ENCODE data around the gene GSTA4.
"Not testable (repeated sequence)": the region's sequence is repeated elsewhere in the genome, so short reads cannot be mapped to it uniquely, and the experiment has no call there.

Gene GSTA4

GRCh38 chr6:53011979-53012378, 16.9 kb upstream of the GSTA4 start:
- DNase-seq (ENCODE audit: low spot score) = no peak

GRCh38 chr6:53010504-53010903, 15.4 kb upstream of the GSTA4 start:
- DNase-seq (ENCODE audit: low spot score) = no peak

- DNase-seq (ENCODE audit: low spot score) = no peak
Observed at GRCh38 chr6:53009511-53009910, 14.4 kb upstream of the GSTA4 start.

GRCh38 chr6:53009056-53009455, 14.0 kb upstream of the GSTA4 start:
- DNase-seq (ENCODE audit: low spot score) = no peak

- DNase-seq (ENCODE audit: low spot score) = not testable (repeated sequence)
Observed at GRCh38 chr6:53008192-53008687, 13.2 kb upstream of the GSTA4 start.

DNA sequence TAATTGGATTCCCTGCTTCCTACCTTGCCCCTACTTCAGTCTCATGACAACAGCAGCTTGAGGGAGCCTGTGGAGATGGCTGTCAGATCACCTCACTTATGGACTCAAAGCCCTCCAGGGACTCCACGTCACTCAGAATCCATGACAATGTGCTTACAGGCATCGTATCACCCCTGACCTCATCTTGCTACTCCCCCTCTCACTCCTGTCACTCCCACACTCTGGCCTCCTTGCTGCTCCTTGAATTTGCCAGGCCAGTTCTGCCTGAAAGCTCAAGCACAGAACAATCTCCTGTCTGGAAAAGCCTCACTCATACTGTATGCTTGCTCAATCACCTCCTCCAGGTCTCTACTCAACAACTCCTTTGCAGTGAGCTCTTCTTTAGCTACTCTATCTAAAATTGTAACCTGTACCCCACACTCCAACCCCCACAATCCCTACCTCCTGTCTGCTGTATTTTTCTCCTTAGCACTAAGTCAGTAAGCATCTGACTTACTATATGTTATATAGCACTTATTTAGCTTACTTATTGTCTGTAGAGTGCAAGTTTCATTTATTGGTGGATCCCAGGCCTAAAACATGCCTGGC, 10.7 kb upstream of the GSTA4 start:
- DNase-seq (ENCODE audit: low spot score) = no peak

GRCh38 chr6:52999456-52999855, 4.4 kb upstream of the GSTA4 start:
- DNase-seq (ENCODE audit: low spot score) = no peak

- DNase-seq (ENCODE audit: low spot score) = no peak
Observed at GRCh38 chr6:52998603-52999002, 3.5 kb upstream of the GSTA4 start.

DNA sequence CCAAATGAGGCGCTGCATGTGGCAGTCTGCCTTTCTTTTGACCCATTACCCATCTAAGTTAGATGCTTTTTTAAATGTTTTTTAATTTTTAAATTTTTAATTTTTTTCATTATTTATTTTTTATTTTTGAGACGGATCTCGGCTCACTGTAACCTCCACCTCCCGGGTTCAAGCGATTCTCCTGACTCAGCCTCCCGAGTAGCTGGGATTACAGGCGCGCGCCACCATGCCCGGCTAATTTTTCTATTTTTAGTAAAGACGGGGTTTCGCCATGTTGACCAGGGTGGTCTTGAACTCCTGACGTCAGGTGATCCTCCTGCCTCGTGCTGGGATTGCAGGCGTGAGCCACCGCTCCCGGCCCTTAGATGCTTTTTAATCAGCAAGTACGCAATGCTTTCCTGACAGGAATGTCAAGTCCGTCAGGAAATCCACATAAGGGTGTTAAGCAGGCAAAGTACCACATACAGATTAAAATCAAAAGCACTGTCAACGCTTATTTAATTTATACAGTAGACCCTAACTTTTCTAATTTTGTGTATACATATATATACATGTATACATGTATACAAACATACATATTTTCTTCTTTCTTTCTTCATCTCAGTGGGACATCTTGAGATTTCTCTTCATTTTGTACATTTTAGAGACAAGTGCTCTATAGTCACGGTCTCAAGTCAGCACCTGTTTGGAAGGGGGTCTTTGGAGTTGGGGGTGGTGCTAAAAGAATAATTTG, 995 bp upstream of the GSTA4 start:
- DNase-seq (ENCODE audit: low spot score) = peak; percentile 77

GRCh38 chr6:52994839-52995088, 320 bp downstream of the GSTA4 start:
- no peak for DNase-seq (ENCODE audit: low spot score)

- DNase-seq (ENCODE audit: low spot score) = no peak
Observed at GRCh38 chr6:52994031-52994838, 849 bp downstream of the GSTA4 start.

DNA sequence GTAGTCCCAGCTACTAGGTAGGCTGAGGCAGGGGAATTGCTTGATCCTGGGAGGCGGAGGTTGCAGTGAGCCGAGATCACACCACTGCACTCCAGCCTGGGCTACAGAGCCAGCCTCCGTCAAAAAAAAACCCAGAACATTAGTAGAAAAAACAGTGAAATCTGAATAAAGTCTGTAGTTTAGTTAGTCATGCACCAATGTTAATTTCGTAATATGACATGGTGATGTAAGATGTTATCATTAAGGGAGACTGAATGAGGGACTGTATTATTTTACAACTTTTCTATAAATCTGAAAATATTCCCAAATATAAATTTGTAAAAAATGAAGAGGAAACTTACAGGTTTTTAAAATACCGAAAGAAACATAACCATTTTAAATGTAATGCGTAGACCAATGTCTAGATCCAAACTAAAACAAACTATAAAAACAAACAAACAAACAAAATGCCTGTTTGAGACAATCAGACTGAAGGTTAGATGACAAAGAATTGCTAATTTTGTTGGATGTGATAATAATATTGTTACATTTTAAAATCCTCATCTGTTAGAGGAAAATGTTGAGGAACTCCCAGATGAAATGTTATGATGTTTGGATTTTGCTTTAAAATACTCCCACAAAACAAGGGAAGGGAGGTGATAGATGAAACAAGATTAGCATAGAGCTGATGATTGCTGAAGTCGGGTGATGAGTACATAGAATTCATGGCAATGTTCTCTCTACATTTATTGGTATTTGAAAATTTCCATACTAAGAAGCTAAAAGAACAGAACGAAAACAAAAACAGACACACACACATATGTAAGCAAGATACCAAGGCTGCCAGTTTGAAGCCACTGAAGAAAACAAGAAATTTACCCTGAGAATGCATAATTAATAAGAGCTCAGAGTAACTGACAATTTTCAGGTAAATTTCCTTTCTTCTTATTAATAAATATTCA, 1.8 kb downstream of the GSTA4 start:
- DNase-seq (ENCODE audit: low spot score) = no peak

DNA sequence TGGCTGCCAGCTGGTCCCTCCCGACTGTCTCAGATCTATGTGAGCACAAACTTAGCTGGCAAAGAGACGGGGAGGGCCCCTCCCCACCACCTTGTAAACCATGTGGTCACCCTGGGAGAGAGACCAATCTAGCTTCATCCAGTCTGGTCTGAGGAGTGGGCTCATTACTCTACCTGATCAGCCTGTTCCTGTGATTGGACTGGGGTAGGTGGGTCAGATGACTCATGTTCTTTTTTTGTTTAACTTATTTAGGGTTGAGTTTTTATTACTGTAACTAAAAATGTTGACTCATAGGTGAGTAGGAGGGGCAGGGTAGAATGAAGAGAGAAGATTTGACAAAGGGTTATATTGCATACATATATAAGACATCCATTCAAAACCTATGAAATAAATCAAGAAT, 4.7 kb downstream of the GSTA4 start:
- DNase-seq (ENCODE audit: low spot score) = no peak

GRCh38 chr6:52985228-52985627, 9.9 kb downstream of the GSTA4 start:
- DNase-seq (ENCODE audit: low spot score) = no peak

DNA sequence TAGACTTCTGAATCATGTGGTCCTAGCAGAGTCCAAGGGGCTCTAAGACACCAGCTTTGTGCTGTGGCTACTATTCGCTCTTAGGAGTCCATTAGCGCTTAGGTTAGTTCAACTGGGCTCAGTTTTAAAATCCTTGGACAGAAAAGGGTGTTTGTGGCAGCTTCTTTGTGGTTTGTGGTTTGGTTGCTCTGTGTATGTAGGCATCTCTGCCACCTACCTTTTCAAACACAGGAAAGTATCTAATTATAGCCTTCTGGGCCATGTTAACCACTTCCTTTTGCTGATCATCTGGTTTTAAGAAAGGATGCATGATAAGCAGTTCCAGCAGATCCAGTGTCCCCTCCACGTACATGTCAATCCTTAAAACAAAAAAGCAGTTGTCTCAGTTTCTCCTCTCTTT, 10.8 kb downstream of the GSTA4 start:
- no peak for DNase-seq (ENCODE audit: low spot score)

DNA sequence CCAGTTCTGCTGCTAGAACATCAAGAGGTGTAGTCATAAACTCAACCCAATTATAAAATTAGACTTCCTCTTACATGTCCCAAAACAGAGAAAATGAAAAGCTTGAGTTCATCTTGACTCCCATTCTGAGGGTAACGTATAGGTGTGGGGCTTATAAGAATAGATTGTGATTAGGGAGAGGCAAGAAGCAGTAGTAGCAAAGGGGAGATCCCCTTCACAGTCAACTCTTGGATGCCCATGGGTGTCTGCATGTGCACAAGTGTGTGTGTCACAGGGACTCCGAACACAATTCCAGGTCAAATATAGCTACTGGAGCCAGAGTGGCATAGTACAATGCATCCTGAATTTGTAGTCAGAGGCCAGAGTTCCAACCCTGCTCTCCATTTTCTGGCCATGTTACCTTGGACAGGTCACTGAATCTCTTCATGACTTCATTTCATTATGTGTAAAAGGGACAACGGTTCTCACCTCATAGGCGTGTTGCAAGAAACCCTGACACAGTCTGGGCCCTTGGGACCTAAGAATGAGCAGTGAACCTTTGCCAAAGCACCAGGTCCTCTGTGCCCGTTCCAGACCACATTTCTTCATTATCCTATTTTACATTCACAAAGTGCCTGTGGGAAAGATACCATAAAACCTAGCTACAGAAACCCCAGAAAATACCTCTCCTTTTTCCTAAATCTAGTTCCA, 11.8 kb downstream of the GSTA4 start:
- no peak for DNase-seq (ENCODE audit: low spot score)

DNA sequence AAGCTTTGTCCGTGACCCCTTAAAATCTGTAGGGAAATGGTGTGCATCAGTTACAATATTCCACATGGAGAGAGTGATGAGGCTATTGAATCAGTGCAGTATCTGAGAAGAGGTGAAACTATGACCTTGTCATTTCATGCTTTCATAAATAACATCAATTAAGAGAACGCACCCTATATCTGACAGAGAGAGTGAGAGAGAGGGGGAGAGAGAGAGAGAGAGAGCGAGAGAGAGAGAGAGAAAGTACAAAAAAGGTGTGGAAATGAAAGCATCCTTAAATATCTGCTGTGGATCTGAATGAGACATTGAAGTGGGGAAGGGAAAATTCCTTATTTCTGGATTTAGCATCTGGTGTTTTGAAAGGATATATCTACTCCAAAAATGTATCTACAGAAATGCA, 12.4 kb downstream of the GSTA4 start:
- DNase-seq (ENCODE audit: low spot score) = no peak

GRCh38 chr6:52981222-52981900, 13.7 kb downstream of the GSTA4 start:
- DNase-seq (ENCODE audit: low spot score) = no peak

GRCh38 chr6:52976591-52977035, 18.5 kb downstream of the GSTA4 start:
- DNase-seq (ENCODE audit: low spot score) = no peak

GRCh38 chr6:52976149-52976548, 18.9 kb downstream of the GSTA4 start:
- DNase-seq (ENCODE audit: low spot score) = no peak

GRCh38 chr6:52975580-52975979, 19.5 kb downstream of the GSTA4 start:
- no peak for DNase-seq (ENCODE audit: low spot score)

All from hematopoietic multipotent progenitor cell treated with erythropoietin and hydrocortisone succinate and interleukin-3 and kit ligand, for 17 days (in vitro differentiated cells).